ENCODE data around the gene NFAM1.

Gene NFAM1

DNA sequence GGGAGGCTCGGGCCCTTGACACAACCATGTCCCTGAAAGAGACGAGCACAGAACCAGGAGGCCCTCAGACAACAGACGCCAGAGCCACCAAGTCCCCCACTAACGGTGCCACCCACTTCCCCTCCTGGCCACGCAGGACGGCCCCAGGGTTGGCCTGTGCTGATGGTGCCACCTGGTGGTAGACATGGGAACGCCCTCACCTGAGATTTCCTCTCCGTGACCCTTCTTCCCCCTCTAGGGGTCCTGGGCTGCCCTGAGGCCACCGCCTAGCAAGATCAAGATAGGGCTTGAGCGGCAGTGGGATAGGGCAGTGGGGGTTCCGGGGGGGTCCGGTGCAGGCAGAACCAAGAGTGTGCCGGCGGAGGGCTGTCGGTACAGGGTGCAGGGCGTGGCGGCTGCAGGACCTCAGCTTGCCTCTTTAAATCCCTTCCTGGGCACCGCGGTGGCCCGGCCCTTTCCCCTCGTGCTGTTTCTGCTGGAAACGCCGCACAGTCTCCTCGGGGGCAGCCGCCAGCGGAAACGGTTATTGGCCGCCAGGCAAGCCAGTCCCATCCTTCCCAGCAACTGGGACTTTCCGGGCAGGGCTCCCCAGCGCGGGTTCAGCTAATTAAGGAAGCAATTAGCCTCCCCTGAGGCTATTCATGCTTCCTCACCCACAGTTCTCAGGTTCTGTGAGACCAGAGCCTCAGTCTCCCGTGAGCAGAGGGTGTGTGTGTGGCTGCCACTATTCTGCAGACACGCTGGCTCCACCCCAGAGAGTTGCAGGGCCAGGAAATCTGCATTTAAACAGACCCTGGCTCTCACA, 5.5 kb upstream of the NFAM1 start:
- H3K9me3 ChIP-seq (ENCODE audit: control insufficient read depth, insufficient read depth, low read depth, low read length): no peaks in the 10 kb centered on the region
- peaks cover 9% of the 10 kb centered on the region; the same call in 1 of the 2 replicates for H3K4me1 ChIP-seq (ENCODE audit: control insufficient read depth, insufficient read depth, low read length)
- POLR2A ChIA-PET: interaction anchor here (0.6 to 1.5 kb wide), 4 partner anchors 61 to 347 kb away, joined by 3 to 5 read pairs (median 4); partner anchors contain the start of gene NDUFA6
- H3K4me3 ChIP-seq (ENCODE audit: low read depth, low read length): peak overlapping the region; percentile 49
- CTCF ChIA-PET: interaction anchor here (0.6 to 2.3 kb wide), 30 partner anchors 13 to 1523 kb away, joined by 3 to 10 read pairs (median 3); partner anchors contain the start of gene NDUFA6
- no peaks in the 10 kb centered on the region for H3K36me3 ChIP-seq (ENCODE audit: control insufficient read depth in 2 of 2, insufficient read depth in 1 of 2, low read length in 2 of 2)
- H3K27ac ChIP-seq (ENCODE audit: extremely low read depth, low read depth, low read length): no peak overlapping the region
- TF ChIP-seq ZNF621 (tag by site-specific recombination; IDR thresholded peaks at IDR 0.05) (no peak), ZSCAN4 (tag by site-specific recombination; IDR thresholded peaks at IDR 0.05) (no peak), BCL11B (tag by site-specific recombination; IDR thresholded peaks at IDR 0.05; ENCODE audit: low read depth) (peak; percentile 58; the same call in 1 of the 2 replicates), ZNF404 (tag by site-specific recombination; IDR thresholded peaks at IDR 0.05) (no peak), ZNF544 (tag by site-specific recombination; IDR thresholded peaks at IDR 0.05) (no peak), HOXD13 (CRISPR knock-in tag; IDR thresholded peaks at IDR 0.05; ENCODE audit: borderline replicate concordance) (no peak), EGR2 (tag by site-specific recombination; IDR thresholded peaks at IDR 0.05; ENCODE audit: low read depth) (peak; percentile 67; the same call in 1 of the 2 replicates), ZFHX2 (tag by site-specific recombination; conservative IDR thresholded peaks at IDR 0.05) (peak; percentile 74), GLIS2 (tag by site-specific recombination; IDR thresholded peaks at IDR 0.05) (peak; percentile 80), ZXDB (tag by site-specific recombination; IDR thresholded peaks at IDR 0.05) (peak; percentile 56), OVOL3 (tag by site-specific recombination; IDR thresholded peaks at IDR 0.05) (peak; percentile 46; the same call in 1 of the 2 replicates), ZIC2 (tag by site-specific recombination; IDR thresholded peaks at IDR 0.05) (peak; percentile 96), ZSCAN5A (tag by site-specific recombination; IDR thresholded peaks at IDR 0.05) (no peak), IKZF3 (tag by site-specific recombination; IDR thresholded peaks at IDR 0.05) (0 out of 2 replicates have a peak, but pooled peaks have one; percentile 23), ZNF19 (tag by site-specific recombination; IDR thresholded peaks at IDR 0.05; ENCODE audit: low read depth) (no peak), ZNF324 (tag by site-specific recombination; IDR thresholded peaks at IDR 0.05) (no peak), ZNF654 (tag by site-specific recombination; IDR thresholded peaks at IDR 0.05; ENCODE audit: low read depth) (peak; percentile 93)
- TF ChIP-seq, protein P1, sequence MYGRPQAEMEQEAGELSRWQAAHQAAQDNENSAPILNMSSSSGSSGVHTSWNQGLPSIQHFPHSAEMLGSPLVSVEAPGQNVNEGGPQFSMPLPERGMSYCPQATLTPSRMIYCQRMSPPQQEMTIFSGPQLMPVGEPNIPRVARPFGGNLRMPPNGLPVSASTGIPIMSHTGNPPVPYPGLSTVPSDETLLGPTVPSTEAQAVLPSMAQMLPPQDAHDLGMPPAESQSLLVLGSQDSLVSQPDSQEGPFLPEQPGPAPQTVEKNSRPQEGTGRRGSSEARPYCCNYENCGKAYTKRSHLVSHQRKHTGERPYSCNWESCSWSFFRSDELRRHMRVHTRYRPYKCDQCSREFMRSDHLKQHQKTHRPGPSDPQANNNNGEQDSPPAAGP (tag by site-specific recombination; IDR thresholded peaks at IDR 0.05): peak; percentile 79
- TF ChIP-seq, protein P2, sequence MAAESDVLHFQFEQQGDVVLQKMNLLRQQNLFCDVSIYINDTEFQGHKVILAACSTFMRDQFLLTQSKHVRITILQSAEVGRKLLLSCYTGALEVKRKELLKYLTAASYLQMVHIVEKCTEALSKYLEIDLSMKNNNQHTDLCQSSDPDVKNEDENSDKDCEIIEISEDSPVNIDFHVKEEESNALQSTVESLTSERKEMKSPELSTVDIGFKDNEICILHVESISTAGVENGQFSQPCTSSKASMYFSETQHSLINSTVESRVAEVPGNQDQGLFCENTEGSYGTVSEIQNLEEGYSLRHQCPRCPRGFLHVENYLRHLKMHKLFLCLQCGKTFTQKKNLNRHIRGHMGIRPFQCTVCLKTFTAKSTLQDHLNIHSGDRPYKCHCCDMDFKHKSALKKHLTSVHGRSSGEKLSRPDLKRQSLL (tag by site-specific recombination; IDR thresholded peaks at IDR 0.05): 0 out of 2 replicates have a peak, but pooled peaks have one; percentile 17
- TF ChIP-seq, protein P3, sequence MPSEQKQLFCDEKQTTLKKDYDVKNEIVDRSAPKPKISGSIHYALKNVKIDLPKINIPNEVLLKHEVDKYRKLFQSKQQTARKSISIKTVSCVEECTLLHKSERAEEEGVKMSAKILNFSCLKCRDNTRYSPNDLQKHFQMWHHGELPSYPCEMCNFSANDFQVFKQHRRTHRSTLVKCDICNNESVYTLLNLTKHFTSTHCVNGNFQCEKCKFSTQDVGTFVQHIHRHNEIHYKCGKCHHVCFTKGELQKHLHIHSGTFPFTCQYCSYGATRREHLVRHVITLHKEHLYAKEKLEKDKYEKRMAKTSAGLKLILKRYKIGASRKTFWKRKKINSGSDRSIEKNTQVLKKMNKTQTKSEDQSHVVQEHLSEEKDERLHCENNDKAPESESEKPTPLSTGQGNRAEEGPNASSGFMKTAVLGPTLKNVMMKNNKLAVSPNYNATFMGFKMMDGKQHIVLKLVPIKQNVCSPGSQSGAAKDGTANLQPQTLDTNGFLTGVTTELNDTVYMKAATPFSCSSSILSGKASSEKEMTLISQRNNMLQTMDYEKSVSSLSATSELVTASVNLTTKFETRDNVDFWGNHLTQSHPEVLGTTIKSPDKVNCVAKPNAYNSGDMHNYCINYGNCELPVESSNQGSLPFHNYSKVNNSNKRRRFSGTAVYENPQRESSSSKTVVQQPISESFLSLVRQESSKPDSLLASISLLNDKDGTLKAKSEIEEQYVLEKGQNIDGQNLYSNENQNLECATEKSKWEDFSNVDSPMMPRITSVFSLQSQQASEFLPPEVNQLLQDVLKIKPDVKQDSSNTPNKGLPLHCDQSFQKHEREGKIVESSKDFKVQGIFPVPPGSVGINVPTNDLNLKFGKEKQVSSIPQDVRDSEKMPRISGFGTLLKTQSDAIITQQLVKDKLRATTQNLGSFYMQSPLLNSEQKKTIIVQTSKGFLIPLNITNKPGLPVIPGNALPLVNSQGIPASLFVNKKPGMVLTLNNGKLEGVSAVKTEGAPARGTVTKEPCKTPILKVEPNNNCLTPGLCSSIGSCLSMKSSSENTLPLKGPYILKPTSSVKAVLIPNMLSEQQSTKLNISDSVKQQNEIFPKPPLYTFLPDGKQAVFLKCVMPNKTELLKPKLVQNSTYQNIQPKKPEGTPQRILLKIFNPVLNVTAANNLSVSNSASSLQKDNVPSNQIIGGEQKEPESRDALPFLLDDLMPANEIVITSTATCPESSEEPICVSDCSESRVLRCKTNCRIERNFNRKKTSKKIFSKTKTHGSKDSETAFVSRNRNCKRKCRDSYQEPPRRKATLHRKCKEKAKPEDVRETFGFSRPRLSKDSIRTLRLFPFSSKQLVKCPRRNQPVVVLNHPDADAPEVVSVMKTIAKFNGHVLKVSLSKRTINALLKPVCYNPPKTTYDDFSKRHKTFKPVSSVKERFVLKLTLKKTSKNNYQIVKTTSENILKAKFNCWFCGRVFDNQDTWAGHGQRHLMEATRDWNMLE (tag by site-specific recombination; conservative IDR thresholded peaks at IDR 0.05; ENCODE audit: low read depth): no peak
- TF ChIP-seq, protein P4, sequence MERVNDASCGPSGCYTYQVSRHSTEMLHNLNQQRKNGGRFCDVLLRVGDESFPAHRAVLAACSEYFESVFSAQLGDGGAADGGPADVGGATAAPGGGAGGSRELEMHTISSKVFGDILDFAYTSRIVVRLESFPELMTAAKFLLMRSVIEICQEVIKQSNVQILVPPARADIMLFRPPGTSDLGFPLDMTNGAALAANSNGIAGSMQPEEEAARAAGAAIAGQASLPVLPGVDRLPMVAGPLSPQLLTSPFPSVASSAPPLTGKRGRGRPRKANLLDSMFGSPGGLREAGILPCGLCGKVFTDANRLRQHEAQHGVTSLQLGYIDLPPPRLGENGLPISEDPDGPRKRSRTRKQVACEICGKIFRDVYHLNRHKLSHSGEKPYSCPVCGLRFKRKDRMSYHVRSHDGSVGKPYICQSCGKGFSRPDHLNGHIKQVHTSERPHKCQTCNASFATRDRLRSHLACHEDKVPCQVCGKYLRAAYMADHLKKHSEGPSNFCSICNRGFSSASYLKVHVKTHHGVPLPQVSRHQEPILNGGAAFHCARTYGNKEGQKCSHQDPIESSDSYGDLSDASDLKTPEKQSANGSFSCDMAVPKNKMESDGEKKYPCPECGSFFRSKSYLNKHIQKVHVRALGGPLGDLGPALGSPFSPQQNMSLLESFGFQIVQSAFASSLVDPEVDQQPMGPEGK (tag by site-specific recombination; IDR thresholded peaks at IDR 0.05): peak; percentile 78
- TF ChIP-seq, protein P5, sequence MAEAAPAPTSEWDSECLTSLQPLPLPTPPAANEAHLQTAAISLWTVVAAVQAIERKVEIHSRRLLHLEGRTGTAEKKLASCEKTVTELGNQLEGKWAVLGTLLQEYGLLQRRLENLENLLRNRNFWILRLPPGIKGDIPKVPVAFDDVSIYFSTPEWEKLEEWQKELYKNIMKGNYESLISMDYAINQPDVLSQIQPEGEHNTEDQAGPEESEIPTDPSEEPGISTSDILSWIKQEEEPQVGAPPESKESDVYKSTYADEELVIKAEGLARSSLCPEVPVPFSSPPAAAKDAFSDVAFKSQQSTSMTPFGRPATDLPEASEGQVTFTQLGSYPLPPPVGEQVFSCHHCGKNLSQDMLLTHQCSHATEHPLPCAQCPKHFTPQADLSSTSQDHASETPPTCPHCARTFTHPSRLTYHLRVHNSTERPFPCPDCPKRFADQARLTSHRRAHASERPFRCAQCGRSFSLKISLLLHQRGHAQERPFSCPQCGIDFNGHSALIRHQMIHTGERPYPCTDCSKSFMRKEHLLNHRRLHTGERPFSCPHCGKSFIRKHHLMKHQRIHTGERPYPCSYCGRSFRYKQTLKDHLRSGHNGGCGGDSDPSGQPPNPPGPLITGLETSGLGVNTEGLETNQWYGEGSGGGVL (tag by site-specific recombination; IDR thresholded peaks at IDR 0.05): peak; percentile 41; the same call in 1 of the 2 replicates

Data from HEK293 (cell line).